OCI-LY3 (cell line): ENCODE data around the gene EIF2D.
A peak's percentile ranks its signal among the peaks of the same experiment; 100 is the strongest.

Experiments
- H2AFZ ChIP-seq: fragments of 200-600, 300-600 bp; shearing (Covaris generic); 2 replicates; pipeline ENCODE4 v1.6.0; 2014; ENCODE audit warnings: antibody characterized with exemption, low read depth, low read length
- H3K27ac ChIP-seq: fragments of 200-600, 300-600 bp; sonication (generic); 2 replicates; pipeline ENCODE4 v1.5.1; 2014; ENCODE audit warnings: mild to moderate bottlenecking, low read length, moderate library complexity, mixed read lengths
- H3K27me3 ChIP-seq: fragments of 200-600, 300-600 bp; sonication (generic); 2 replicates; pipeline ENCODE4 v1.6.1; 2014; ENCODE audit warnings: low read depth, low read length, mixed read lengths
- H3K36me3 ChIP-seq: fragments of 200-600, 300-600 bp; sonication (generic); replicated peaks from 2 replicates; pipeline ENCODE3; 2014; ENCODE audit warnings: low read depth, low read length, mixed read lengths
- H3K4me1 ChIP-seq: fragments of 300-600, 200-600 bp; sonication (generic); 2 replicates; pipeline ENCODE4 v1.6.1; 2014; ENCODE audit warnings: low read length, mixed read lengths
- H3K4me2 ChIP-seq: fragments of 200-600, 300-600 bp; sonication (generic); 2 replicates; pipeline ENCODE4 v1.6.1; 2014; ENCODE audit warnings: low read length, mixed read lengths
- H3K4me3 ChIP-seq: fragments of 300-600, 200-600 bp; sonication (generic); 2 replicates; pipeline ENCODE4 v1.5.1; 2014; ENCODE audit warnings: antibody characterized with exemption, mild to moderate bottlenecking, low read length, moderate library complexity
- H3K79me2 ChIP-seq: fragments of 300-600, 200-600 bp; shearing (Covaris generic); 2 replicates; pipeline ENCODE4 v1.6.1; 2014; ENCODE audit warnings: mild to moderate bottlenecking, low read length, mixed read lengths
- H3K9ac ChIP-seq: fragments of 300-600, 200-600 bp; shearing (Covaris generic); 2 replicates; pipeline ENCODE4 v1.6.0; 2014; ENCODE audit warnings: mild to moderate bottlenecking, low read length, moderate library complexity
- H3K9me3 ChIP-seq: fragments of 200-600, 300-600 bp; shearing (Covaris generic); 2 replicates; pipeline ENCODE4 v1.6.1; 2014; ENCODE audit warnings: low read length, mixed read lengths; ENCODE audit not compliant: insufficient read depth
- H4K20me1 ChIP-seq: fragments of 200-600, 300-600 bp; sonication (generic); 2 replicates; pipeline ENCODE4 v1.6.1; 2016; ENCODE audit warnings: low read length, mixed read lengths; ENCODE audit not compliant: insufficient read depth
- CTCF ChIP-seq: fragments of 200-600, 300-600 bp; sonication (generic); IDR thresholded peaks from 2 replicates; pipeline ENCODE4 v1.5.1; 2014; ENCODE audit warnings: antibody characterized with exemption, low read length, low read depth
- EZH2phosphoT487 ChIP-seq: fragments of 200-600 bp; shearing (Covaris generic); IDR thresholded peaks from 2 replicates; pipeline ENCODE4 v1.6.1; 2018; ENCODE audit warnings: antibody characterized with exemption, mixed run types, low read depth

The EIF2D gene

GRCh38 chr1:206580438-206581113 lies 31.7 kb downstream of the EIF2D start:
- Histone ChIP-seq H3K36me3 (peaks cover 44% of the 10 kb centered on the region), H3K79me2 (peaks cover 73% of the 10 kb centered on the region)

GRCh38 chr1:206579747-206580437 lies 32.4 kb downstream of the EIF2D start:
- Histone ChIP-seq H2AFZ (no peak overlapping the region), H3K9me3 (no peaks in the 10 kb centered on the region), H3K4me2 (peak overlapping the region; percentile 66), H3K4me1 (peaks cover 71% of the 10 kb centered on the region), H4K20me1 (peaks cover 85% of the 10 kb centered on the region), H3K27ac (peak overlapping the region; percentile 76), H3K36me3 (peaks cover 37% of the 10 kb centered on the region), H3K27me3 (no peaks in the 10 kb centered on the region), H3K9ac (peak overlapping the region; percentile 43), H3K79me2 (peaks cover 80% of the 10 kb centered on the region), H3K4me3 (peak overlapping the region; percentile 37)
- TF ChIP-seq EZH2phosphoT487 = no peak
- TF ChIP-seq CTCF = no peak

More at GRCh38 chr1:206580438-206581113, 31.7 kb downstream of the EIF2D start:
- Histone ChIP-seq H3K4me3 (peak overlapping the region; percentile 37), H3K4me2 (peak overlapping the region; percentile 66), H3K9ac (peak overlapping the region; percentile 37; the same call in 1 of the 2 replicates), H2AFZ (no peak overlapping the region), H3K9me3 (no peaks in the 10 kb centered on the region), H4K20me1 (peaks cover 79% of the 10 kb centered on the region), H3K4me1 (peaks cover 64% of the 10 kb centered on the region), H3K27ac (peak overlapping the region; percentile 76), H3K27me3 (no peaks in the 10 kb centered on the region)
- TF ChIP-seq CTCF (no peak), EZH2phosphoT487 (no peak)

GRCh38 chr1:206578978-206579374 lies 33.3 kb downstream of the EIF2D start:
- Histone ChIP-seq H3K9ac (0 out of 2 replicates have a peak overlapping the region, but pooled peaks have one; percentile 43), H2AFZ (no peak overlapping the region), H3K9me3 (no peaks in the 10 kb centered on the region), H3K79me2 (peaks cover 89% of the 10 kb centered on the region), H3K4me2 (peak overlapping the region; percentile 66), H3K27me3 (no peaks in the 10 kb centered on the region), H4K20me1 (peaks cover 90% of the 10 kb centered on the region), H3K36me3 (peaks cover 34% of the 10 kb centered on the region), H3K4me1 (peaks cover 80% of the 10 kb centered on the region), H3K27ac (peak overlapping the region; percentile 76), H3K4me3 (no peak overlapping the region)
- TF ChIP-seq EZH2phosphoT487 (no peak), CTCF (no peak)
